ENCODE measurements around the gene GSG1L2. TPM values are rescaled to one million over a fixed set of nuclear protein-coding genes. Genes with fewer than 3 reads are reported as not detected.

Gene GSG1L2
- total RNA-seq, 1 experiment from 2014 or later: not detected

GRCh38 chr17:9850151-9850550 lies 28.3 kb upstream of the GSG1L2 start:
- DNase-seq (ENCODE audit: low read depth, low spot score): no peak
- ChIA-PET CTCF (no interaction called here), RAD21 (ENCODE audit: low non-redundant PET in 1 of 2, low total read pairs in 2 of 2, uncharacterized antibody in 2 of 2, unreplicated experiment in 2 of 2) (no interaction called here), POLR2A (no interaction called here)
- no peak overlapping the region for H3K9ac ChIP-seq (ENCODE audit: low read length)
- intact Hi-C loops (cut with micrococcal nuclease): no loop called here
- no TSS peak for BruUV-seq (replicated peaks)
- no peaks in the 10 kb centered on the region for H3K9me3 ChIP-seq (ENCODE audit: control insufficient read depth in 1 of 2, insufficient read depth in 1 of 2, low read depth in 1 of 2, low read length in 2 of 2)
- H3K4me3 ChIP-seq (replicated peaks in 1 of 2; ENCODE audit: low read depth in 1 of 2, low read length in 2 of 2): no peak overlapping the region
- no peaks in the 10 kb centered on the region for H3K36me3 ChIP-seq (ENCODE audit: control insufficient read depth in 1 of 2, insufficient read depth in 2 of 2, low read length in 2 of 2)
- H3K9me2 ChIP-seq (ENCODE audit: insufficient read depth): no peaks in the 10 kb centered on the region
- no peaks in the 10 kb centered on the region for H3K79me2 ChIP-seq (ENCODE audit: insufficient read depth, low read length)
- H3K27me3 ChIP-seq (ENCODE audit: insufficient read depth, low read length): no peaks in the 10 kb centered on the region
- no peak overlapping the region for H3K4me2 ChIP-seq (ENCODE audit: low read length)
- H3K27ac ChIP-seq (ENCODE audit: low read depth, low read length): no peak overlapping the region
- no peaks in the 10 kb centered on the region for H4K20me1 ChIP-seq (ENCODE audit: insufficient read depth)
- no peak for TF ChIP-seq EZH2phosphoT487 (IDR thresholded peaks at IDR 0.05; ENCODE audit: borderline replicate concordance)
- no peak overlapping the region for H2AFZ ChIP-seq (ENCODE audit: low read depth, low read length, poor library complexity, severe bottlenecking)
- no peak for ATAC-seq
- no peaks in the 10 kb centered on the region for H3K4me1 ChIP-seq (ENCODE audit: control insufficient read depth in 1 of 2, insufficient read depth in 2 of 2, low read length in 2 of 2)

GRCh38 chr17:9845306-9845705 lies 23.4 kb upstream of the GSG1L2 start:
- TF ChIP-seq EGR1 (IDR thresholded peaks at IDR 0.05; ENCODE audit: low read depth) (no peak), POLR2A (IDR thresholded peaks at IDR 0.05; ENCODE audit: borderline replicate concordance, extremely low read depth, insufficient read depth, insufficient read length) (no peak), EZH2phosphoT487 (IDR thresholded peaks at IDR 0.05; ENCODE audit: borderline replicate concordance) (no peak), ZNF274 (IDR thresholded peaks at IDR 0.05; ENCODE audit: low read depth, low read length) (no peak), MAX (IDR thresholded peaks at IDR 0.05) (no peak), SRF (IDR thresholded peaks at IDR 0.05; ENCODE audit: low read depth) (no peak)
- ChIA-PET CTCF (no interaction called here), POLR2A (no interaction called here), RAD21 (ENCODE audit: low non-redundant PET in 1 of 2, low total read pairs in 2 of 2, uncharacterized antibody in 2 of 2, unreplicated experiment in 2 of 2) (no interaction called here)
- intact Hi-C loops (cut with micrococcal nuclease): no loop called here
- no TSS peak for BruUV-seq (replicated peaks)
- H3K9ac ChIP-seq (ENCODE audit: low read length): no peak overlapping the region
- H2AFZ ChIP-seq (ENCODE audit: low read depth, low read length, poor library complexity, severe bottlenecking): no peak overlapping the region
- no peaks in the 10 kb centered on the region for H3K27me3 ChIP-seq (ENCODE audit: insufficient read depth, low read length)
- no peaks in the 10 kb centered on the region for H3K9me2 ChIP-seq (ENCODE audit: insufficient read depth)
- ATAC-seq: no peak
- H3K36me3 ChIP-seq (ENCODE audit: control insufficient read depth in 1 of 2, insufficient read depth in 2 of 2, low read length in 2 of 2): no peaks in the 10 kb centered on the region
- no peak overlapping the region for H3K4me3 ChIP-seq (replicated peaks in 1 of 2; ENCODE audit: low read depth in 1 of 2, low read length in 2 of 2)
- H3K79me2 ChIP-seq (ENCODE audit: insufficient read depth, low read length): no peaks in the 10 kb centered on the region
- no peak for DNase-seq (ENCODE audit: low read depth, low spot score)
- no peak overlapping the region for H3K4me2 ChIP-seq (ENCODE audit: low read length)
- H3K4me1 ChIP-seq (ENCODE audit: control insufficient read depth in 1 of 2, insufficient read depth in 2 of 2, low read length in 2 of 2): no peaks in the 10 kb centered on the region
- no peaks in the 10 kb centered on the region for H4K20me1 ChIP-seq (ENCODE audit: insufficient read depth)
- H3K27ac ChIP-seq (ENCODE audit: low read depth, low read length): no peak overlapping the region
- H3K9me3 ChIP-seq (ENCODE audit: control insufficient read depth in 1 of 2, insufficient read depth in 1 of 2, low read depth in 1 of 2, low read length in 2 of 2): no peaks in the 10 kb centered on the region
